Measurements from ENCODE around the gene SPOCD1. TPM values are rescaled to one million over a fixed set of nuclear protein-coding genes. Genes with fewer than 3 reads are reported as not detected.

SPOCD1 gene
- total RNA-seq, 4 donors from 2014 or later = 0.42 to 14.1 (median 0.66) TPM; not detected in 1

DNA sequence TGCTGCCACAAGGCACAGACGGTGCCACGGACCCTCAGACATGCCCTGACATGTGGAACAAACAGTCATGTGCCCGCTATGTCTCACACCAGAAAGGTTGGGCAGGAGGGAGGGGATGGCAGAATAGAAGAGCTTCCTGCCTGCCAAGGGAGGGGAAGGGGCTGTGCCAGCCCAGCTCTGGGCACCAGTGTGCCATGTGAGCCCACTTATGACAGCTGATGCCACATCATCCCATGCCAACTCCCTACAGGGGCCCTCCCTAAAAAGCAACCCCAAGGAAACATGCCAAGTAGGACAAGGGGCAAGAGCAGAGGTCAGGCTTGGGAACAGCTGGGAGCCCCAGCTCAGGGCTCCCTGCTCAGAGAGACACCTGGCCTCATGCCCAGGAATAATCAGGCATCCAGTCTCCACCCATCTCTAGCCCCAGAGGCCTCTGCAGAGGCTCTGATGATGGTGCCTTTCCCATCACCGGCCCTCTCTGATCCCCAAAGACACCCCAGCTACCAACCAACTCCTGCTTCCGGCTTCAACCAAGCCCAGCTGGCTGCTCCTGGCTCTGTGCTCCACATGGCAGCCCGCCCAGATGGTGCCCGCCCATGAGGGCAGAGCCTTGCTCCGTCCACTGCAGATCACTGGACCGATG, 62.0 kb downstream of the SPOCD1 start:
- peaks cover 0 to 32% (median 28%) of the 10 kb centered on the region in 4 donors for H3K4me1 ChIP-seq
- H3K4me3 ChIP-seq = no peak overlapping the region
- H3K27ac ChIP-seq = peak overlapping the region in 2 of 4 donors; percentile 34 to 87
- TF ChIP-seq EP300 (IDR thresholded peaks at IDR 0.05) (peak in 1 of 2 donors; percentile 36), POLR2A (IDR thresholded peaks at IDR 0.05) (no peak)
- TF ChIP-seq, protein P1, sequence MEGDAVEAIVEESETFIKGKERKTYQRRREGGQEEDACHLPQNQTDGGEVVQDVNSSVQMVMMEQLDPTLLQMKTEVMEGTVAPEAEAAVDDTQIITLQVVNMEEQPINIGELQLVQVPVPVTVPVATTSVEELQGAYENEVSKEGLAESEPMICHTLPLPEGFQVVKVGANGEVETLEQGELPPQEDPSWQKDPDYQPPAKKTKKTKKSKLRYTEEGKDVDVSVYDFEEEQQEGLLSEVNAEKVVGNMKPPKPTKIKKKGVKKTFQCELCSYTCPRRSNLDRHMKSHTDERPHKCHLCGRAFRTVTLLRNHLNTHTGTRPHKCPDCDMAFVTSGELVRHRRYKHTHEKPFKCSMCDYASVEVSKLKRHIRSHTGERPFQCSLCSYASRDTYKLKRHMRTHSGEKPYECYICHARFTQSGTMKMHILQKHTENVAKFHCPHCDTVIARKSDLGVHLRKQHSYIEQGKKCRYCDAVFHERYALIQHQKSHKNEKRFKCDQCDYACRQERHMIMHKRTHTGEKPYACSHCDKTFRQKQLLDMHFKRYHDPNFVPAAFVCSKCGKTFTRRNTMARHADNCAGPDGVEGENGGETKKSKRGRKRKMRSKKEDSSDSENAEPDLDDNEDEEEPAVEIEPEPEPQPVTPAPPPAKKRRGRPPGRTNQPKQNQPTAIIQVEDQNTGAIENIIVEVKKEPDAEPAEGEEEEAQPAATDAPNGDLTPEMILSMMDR (IDR thresholded peaks at IDR 0.05) = no peak
- H3K9me3 ChIP-seq = no peaks in the 10 kb centered on the region
- WGBS, 2 donors = 36 to 50% methylated on average over 8 to 9 of the region's 9 CpGs
- H3K27me3 ChIP-seq = no peaks in the 10 kb centered on the region
- peak in 1 of 2 donors; percentile 34 for DNase-seq (ENCODE audit: low spot score in 2 of 2)
- no peaks in the 10 kb centered on the region for H3K36me3 ChIP-seq

DNA sequence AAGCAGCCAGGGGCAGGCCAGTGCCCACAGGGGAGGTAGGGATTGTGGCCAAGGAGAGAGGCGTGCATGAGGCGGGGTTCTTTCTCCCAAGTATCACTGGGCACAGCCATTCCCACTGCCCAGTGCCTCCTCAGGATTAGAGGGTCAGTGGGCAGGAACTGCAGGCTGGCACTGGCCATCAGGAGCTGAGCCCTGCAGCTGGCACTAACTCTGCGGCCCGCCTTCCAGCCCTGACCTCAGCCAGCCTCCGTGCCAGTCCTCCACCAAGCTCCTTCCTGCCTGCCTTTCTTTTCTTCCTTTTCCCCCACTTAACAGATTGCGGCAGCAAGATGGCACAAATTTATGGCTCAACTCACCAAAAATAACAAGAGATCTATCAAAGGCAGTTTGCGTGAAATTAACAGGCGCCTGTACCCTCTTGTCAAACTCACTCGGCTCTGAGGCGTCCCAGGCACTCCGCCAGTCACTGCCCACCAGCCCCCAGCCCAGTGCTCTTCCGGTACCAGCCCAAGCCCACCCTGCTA, 62.8 kb downstream of the SPOCD1 start:
- Histone ChIP-seq H3K36me3 (no peaks in the 10 kb centered on the region), H3K27ac (peak overlapping the region in 2 of 4 donors; percentile 34 to 87), H3K4me3 (no peak overlapping the region), H3K9me3 (no peaks in the 10 kb centered on the region), H3K4me1 (peaks cover 0 to 32% (median 28%) of the 10 kb centered on the region in 4 donors), H3K27me3 (no peaks in the 10 kb centered on the region)
- TF ChIP-seq, protein P1 (IDR thresholded peaks at IDR 0.05) = no peak
- no peak for TF ChIP-seq POLR2A (IDR thresholded peaks at IDR 0.05)
- DNase-seq (ENCODE audit: low spot score in 2 of 2) = no peak
- 58 to 69% methylated on average over 12 of the region's 12 CpGs for WGBS, 2 donors

DNA sequence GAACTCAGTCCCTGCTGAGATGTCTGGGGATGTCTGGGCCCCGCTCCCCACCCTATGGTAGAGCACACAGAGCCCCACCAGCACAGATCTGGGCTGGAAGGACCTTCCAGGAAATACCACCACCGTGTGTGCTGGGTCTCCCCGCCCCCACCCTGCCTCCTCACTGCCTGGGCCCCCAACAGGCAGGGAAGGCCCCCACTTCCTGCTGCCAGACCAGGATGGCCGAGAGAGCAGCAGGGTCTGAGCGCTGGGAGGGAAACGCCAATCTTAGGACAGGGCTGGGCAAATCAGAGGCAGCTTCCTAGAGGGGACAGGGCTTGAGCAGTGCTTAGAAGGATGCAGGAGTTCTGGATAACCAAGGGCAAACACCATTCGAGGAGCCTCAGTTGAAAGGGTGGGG, 63.6 kb downstream of the SPOCD1 start:
- no peak for DNase-seq (ENCODE audit: low spot score in 2 of 2)
- 32 to 49% methylated on average over 5 to 7 of the region's 7 CpGs for WGBS, 2 donors
- TF ChIP-seq EP300 (IDR thresholded peaks at IDR 0.05) = no peak
- TF ChIP-seq, protein P1 (IDR thresholded peaks at IDR 0.05) = no peak
- no peak for TF ChIP-seq POLR2A (IDR thresholded peaks at IDR 0.05)
- no peaks in the 10 kb centered on the region for H3K9me3 ChIP-seq
- H3K36me3 ChIP-seq = no peaks in the 10 kb centered on the region
- no peaks in the 10 kb centered on the region for H3K27me3 ChIP-seq
- peaks cover 0 to 32% (median 28%) of the 10 kb centered on the region in 4 donors for H3K4me1 ChIP-seq
- H3K4me3 ChIP-seq = no peak overlapping the region
- peak overlapping the region in 1 of 4 donors; percentile 87 for H3K27ac ChIP-seq

DNA sequence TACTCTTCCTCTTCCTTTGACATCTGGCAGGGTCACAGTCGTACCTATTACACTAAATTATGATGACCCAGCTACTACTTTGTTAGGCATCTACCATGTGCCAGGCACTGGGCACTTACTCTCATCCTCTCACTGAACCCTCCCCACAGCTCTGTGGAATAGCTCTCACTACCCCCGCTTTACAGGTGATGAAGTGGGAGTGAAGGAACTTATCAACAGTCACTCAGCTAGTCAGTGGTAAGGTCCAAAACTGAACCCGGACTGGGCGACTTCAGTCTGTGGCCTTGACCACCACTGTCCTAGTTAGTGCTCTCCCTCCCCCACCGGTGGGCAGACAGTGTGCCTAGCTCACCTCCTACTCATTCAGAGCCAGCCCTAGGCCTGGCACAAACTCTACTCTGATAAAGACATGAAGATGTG, 64.0 kb downstream of the SPOCD1 start:
- no peaks in the 10 kb centered on the region for H3K27me3 ChIP-seq
- H3K4me3 ChIP-seq = no peak overlapping the region
- 75 to 86% methylated on average over 5 of the region's 5 CpGs for WGBS, 2 donors
- H3K9me3 ChIP-seq = no peaks in the 10 kb centered on the region
- no peaks in the 10 kb centered on the region for H3K36me3 ChIP-seq
- peaks cover 0 to 32% (median 29%) of the 10 kb centered on the region in 4 donors for H3K4me1 ChIP-seq
- no peak for DNase-seq (ENCODE audit: low spot score in 2 of 2)
- no peak overlapping the region for H3K27ac ChIP-seq
- TF ChIP-seq, protein P1 (IDR thresholded peaks at IDR 0.05) = no peak
- TF ChIP-seq POLR2A (IDR thresholded peaks at IDR 0.05) (no peak), EP300 (IDR thresholded peaks at IDR 0.05) (no peak)

DNA sequence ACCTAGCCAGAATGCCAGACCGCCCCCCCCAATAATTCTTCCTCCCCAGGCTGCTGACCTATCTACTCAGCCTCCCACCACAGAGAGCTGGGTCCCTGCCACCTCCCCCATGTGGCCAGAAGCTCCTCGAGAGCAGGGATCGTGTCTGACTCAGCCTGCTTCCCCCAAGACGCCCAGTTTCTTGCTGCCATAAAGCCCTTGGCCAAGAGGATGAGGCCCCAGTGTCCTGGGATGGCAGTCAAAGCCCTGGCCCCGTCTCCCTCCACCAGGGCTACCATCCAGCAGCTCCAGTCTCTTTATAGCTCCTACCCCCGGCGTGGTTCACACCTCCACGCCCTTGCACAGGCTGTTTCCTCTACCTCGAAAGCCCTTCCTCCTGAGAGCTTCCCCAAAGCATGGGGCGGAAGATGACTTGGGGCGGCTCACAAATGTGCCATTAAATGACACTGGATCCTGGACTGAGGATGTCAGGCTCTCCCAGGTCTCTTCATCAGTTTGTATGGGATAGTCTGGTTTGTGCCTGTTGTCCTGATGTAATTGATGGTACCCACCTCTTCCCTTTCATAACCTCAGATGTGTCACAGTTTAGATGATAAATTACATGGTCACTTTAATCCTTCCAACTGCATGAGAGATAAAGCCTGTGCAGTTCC, 64.8 kb downstream of the SPOCD1 start:
- Histone ChIP-seq H3K4me3 (no peak overlapping the region), H3K27ac (no peak overlapping the region), H3K27me3 (no peaks in the 10 kb centered on the region), H3K9me3 (no peaks in the 10 kb centered on the region), H3K36me3 (no peaks in the 10 kb centered on the region), H3K4me1 (peaks cover 0 to 39% (median 30%) of the 10 kb centered on the region in 4 donors)
- TF ChIP-seq POLR2A (IDR thresholded peaks at IDR 0.05) (no peak), EP300 (IDR thresholded peaks at IDR 0.05) (no peak)
- TF ChIP-seq, protein P1 (IDR thresholded peaks at IDR 0.05) = no peak
- no peak for DNase-seq (ENCODE audit: low spot score in 2 of 2)
- WGBS, 2 donors = 58 to 60% methylated on average over 11 of the region's 11 CpGs

Measured in tibial nerve (tissue), 4 donors.